SK-N-MC (cell line): Measurements from ENCODE around the gene HOXA6.

Experiments
- DNase-seq: peaks from one replicate; pipeline ENCODE4 v3.0.0-alpha.2; 2011; ENCODE audit warnings: low read depth, low spot score
- H3K27ac ChIP-seq: fragments of 200-600 bp; sonication (generic); 2 replicates; pipeline ENCODE4 v1.5.1; 2016; ENCODE audit warnings: mixed run types
- H3K36me3 ChIP-seq: fragments of 200-600 bp; sonication (generic); 2 replicates; pipeline ENCODE4 v1.6.1; 2017; ENCODE audit warnings: antibody characterized with exemption, low read length, mixed read lengths; ENCODE audit not compliant: insufficient read depth
- H3K4me3 ChIP-seq: fragments of 200-600 bp; sonication (generic); 2 replicates; pipeline ENCODE4 v1.5.1; 2016
- H3K9ac ChIP-seq: fragments of 200-600 bp; sonication (generic); 2 replicates; pipeline ENCODE4 v1.8.0; 2017; ENCODE audit warnings: mixed run types, mixed read lengths; ENCODE audit not compliant: insufficient read length
- H3K9me3 ChIP-seq: fragments of 200-600 bp; sonication (generic); 2 replicates; pipeline ENCODE4 v1.6.1; 2017; ENCODE audit warnings: low read depth, mild to moderate bottlenecking, antibody characterized with exemption, low read length, moderate library complexity, mixed read lengths
- EZH2 ChIP-seq: fragments of 200-600 bp; sonication (generic); IDR thresholded peaks from one replicate; pipeline ENCODE4 v1.6.1; 2017; ENCODE audit warnings: antibody characterized with exemption
- FOXP2 ChIP-seq: optimal IDR thresholded peaks from 2 replicates; pipeline ENCODE3; 2011; ENCODE audit warnings: mild to moderate bottlenecking, moderate library complexity; ENCODE audit not compliant: insufficient read depth; ENCODE audit errors: extremely low read length, control extremely low read depth
- POLR2AphosphoS5 ChIP-seq: IDR thresholded peaks from 2 replicates; pipeline ENCODE4 v1.6.1; 2012; ENCODE audit warnings: mild to moderate bottlenecking, low read depth, low read length, borderline replicate concordance

Gene HOXA6

GRCh38 chr7:27165089-27165995, 17.8 kb upstream of the HOXA6 start, which contains the start of gene HOXA9:
Gene HOXA9, minus strand, starts transcription at chr7:27165537. Its CDS starts 80 bp downstream, at chr7:27165457.
- no peak for TF ChIP-seq EZH2
- no peak for TF ChIP-seq POLR2AphosphoS5
- no peak for TF ChIP-seq FOXP2
- no peak for DNase-seq
- H3K9me3 ChIP-seq: no peaks in the 10 kb centered on the region
- H3K36me3 ChIP-seq: no peaks in the 10 kb centered on the region
- no peak within 1 kb of the TSS for H3K9ac ChIP-seq
- H3K4me3 ChIP-seq: no peak within 1 kb of the TSS
- H3K27ac ChIP-seq: no peak within 1 kb of the TSS

GRCh38 chr7:27164367-27165088, 17.0 kb upstream of the HOXA6 start:
- H3K36me3 ChIP-seq: no peaks in the 10 kb centered on the region
- TF ChIP-seq POLR2AphosphoS5 (no peak), FOXP2 (no peak), EZH2 (no peak)
- no peak for DNase-seq
- H3K4me3 ChIP-seq: no peak overlapping the region
- H3K9ac ChIP-seq: no peak overlapping the region
- H3K27ac ChIP-seq: no peak overlapping the region
- no peaks in the 10 kb centered on the region for H3K9me3 ChIP-seq

GRCh38 chr7:27164045-27164366, 16.4 kb upstream of the HOXA6 start:
- TF ChIP-seq EZH2 (no peak), POLR2AphosphoS5 (no peak), FOXP2 (no peak)
- Histone ChIP-seq H3K4me3 (no peak overlapping the region), H3K27ac (no peak overlapping the region)

DNA sequence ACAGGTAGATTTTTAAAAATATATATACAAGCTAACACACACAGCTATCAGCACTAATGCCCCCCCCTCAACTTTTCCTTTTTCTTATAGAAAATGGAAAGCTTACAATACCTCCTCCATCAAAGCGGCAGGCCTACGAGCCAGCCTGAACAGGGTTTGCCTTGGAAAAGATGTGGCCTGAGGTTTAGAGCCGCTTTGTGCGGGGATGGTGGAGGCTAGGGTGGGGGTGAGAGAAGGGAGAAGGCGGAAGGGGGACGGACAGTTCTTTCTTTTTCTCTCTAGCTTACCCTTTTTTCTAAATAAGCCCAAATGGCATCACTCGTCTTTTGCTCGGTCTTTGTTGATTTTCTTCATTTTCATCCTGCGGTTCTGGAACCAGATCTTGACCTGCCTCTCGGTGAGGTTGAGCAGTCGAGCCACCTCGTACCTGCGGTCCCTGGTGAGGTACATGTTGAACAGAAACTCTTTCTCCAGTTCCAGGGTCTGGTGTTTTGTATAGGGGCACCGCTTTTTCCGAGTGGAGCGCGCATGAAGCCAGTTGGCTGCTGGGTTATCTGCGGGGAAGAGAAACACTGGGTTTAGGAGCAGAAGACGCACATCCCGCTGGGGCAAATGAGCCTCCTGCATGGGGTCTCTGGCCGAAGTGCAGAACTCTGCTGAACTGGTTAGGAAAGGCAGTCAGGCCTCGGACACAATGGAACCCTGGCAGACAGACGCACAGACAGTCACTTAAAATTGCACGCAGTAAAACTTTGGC, 15.9 kb upstream of the HOXA6 start:
- H3K36me3 ChIP-seq: no peaks in the 10 kb centered on the region
- TF ChIP-seq FOXP2 (no peak), EZH2 (no peak), POLR2AphosphoS5 (no peak)
- no peak for DNase-seq
- H3K4me3 ChIP-seq: no peak overlapping the region
- H3K9me3 ChIP-seq: no peaks in the 10 kb centered on the region
- H3K9ac ChIP-seq: no peak overlapping the region
- H3K27ac ChIP-seq: no peak overlapping the region

More at GRCh38 chr7:27164045-27164366, 16.4 kb upstream of the HOXA6 start:
- no peak for DNase-seq
- Histone ChIP-seq H3K9me3 (no peaks in the 10 kb centered on the region), H3K9ac (no peak overlapping the region), H3K36me3 (no peaks in the 10 kb centered on the region)

DNA sequence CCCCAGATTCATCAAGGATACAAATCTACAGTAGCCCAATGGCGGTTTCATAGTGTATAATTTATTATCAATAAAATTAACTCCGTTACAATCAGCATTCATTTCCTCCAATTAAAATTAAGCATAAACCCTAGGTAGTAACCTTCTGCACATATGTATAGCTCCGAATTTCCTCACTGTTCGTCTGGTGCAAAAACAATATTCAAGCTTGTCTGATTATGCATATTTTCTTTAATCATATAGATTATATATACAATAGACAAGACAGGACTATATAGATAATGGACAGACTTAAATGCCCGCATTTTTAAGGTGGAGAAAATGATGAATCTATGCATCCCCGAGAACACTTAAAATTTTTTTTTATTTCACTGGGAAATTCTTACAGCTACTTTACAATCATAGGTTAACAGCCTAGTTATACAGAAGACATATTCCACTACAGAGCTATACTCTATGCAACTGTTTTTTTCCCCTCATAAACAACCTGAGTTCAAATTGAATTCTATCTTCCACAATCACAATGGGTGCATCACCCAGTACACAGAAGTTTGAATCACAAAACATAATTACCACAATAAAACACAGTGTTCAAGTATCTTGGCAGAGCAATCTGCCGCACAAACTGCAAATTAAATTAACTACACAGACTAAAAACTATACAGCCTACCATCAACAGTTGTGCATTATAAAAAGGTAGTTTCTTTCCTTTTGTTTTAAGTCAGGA, 15.2 kb upstream of the HOXA6 start:
- no peak overlapping the region for H3K4me3 ChIP-seq
- no peak overlapping the region for H3K9ac ChIP-seq
- DNase-seq: no peak
- no peaks in the 10 kb centered on the region for H3K9me3 ChIP-seq
- no peaks in the 10 kb centered on the region for H3K36me3 ChIP-seq
- TF ChIP-seq EZH2 (no peak), FOXP2 (no peak), POLR2AphosphoS5 (no peak)
- no peak overlapping the region for H3K27ac ChIP-seq

DNA sequence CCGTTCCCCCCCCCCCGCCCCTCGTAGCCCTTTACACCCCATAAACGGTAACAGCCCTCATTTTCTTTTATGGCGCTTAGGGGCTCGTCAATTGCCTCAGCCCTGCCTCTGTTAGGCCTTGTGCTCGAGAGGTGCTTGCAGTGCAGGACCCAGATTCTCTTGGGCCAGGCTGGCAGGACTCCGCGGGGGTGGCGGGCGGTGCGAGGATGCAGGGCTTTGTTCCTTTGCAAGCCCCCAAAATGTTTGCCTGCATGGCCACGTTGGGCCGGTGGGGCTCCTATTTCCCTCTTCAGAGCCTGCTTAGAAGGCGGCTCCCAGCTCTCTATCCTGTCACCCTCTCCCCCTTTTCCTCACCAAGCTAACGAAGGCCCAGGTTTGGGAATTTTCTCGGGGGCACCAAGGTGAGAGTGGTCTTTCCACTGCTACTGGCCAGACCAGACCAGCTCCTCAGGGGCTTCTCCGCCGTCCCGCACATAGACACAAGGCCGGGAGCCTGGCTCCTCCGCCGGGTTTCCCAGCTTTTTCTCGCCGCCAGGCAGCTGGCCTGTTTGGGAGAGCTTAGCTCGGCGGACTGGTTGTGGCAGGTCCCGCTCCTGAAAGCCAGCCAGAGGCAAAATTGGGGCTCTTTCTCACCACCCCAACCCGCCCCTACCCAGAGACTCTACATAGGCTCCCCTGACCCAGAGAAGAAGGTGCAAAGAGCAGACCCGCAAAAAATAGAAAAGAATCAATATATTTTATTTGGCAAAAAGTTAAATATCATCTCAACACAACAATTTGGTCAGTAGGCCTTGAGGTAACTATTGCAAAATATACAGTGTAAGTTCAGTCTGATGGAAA, 14.4 kb upstream of the HOXA6 start:
- no peak overlapping the region for H3K27ac ChIP-seq
- no peaks in the 10 kb centered on the region for H3K9me3 ChIP-seq
- H3K36me3 ChIP-seq: no peaks in the 10 kb centered on the region
- DNase-seq: no peak
- no peak for TF ChIP-seq POLR2AphosphoS5
- TF ChIP-seq EZH2: no peak
- TF ChIP-seq FOXP2: no peak
- no peak overlapping the region for H3K9ac ChIP-seq
- no peak overlapping the region for H3K4me3 ChIP-seq

- no peak for DNase-seq
Observed at GRCh38 chr7:27161214-27161720, 13.7 kb upstream of the HOXA6 start.

More at GRCh38 chr7:27161214-27161720, 13.7 kb upstream of the HOXA6 start:
- H3K9me3 ChIP-seq: no peaks in the 10 kb centered on the region
- no peak overlapping the region for H3K27ac ChIP-seq
- TF ChIP-seq POLR2AphosphoS5 (no peak), FOXP2 (no peak), EZH2 (no peak)
- no peaks in the 10 kb centered on the region for H3K36me3 ChIP-seq
- no peak overlapping the region for H3K9ac ChIP-seq
- H3K4me3 ChIP-seq: peak overlapping the region; percentile 80
